Measurements from ENCODE around the gene LAMC1.

DNA sequence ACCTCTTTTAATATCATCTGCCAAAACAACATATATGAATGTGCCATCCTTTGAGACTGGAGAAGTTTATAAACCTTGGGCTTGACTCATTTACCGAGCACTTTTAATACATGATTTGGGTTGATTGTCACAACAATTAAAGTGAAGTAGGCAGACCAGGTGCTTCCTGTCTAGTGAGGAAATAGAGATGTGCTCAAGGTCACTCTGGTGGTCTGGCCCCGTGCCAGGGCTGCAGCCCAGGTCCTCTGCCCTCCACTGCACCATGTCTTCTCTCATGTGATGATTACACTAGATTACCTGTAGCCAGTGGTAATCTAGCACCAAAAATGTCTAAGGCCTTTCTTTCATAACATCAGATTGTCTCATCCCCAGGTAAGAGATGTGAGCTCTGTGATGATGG lies 101.0 kb downstream of the LAMC1 start:
- TF ChIP-seq, protein P1, sequence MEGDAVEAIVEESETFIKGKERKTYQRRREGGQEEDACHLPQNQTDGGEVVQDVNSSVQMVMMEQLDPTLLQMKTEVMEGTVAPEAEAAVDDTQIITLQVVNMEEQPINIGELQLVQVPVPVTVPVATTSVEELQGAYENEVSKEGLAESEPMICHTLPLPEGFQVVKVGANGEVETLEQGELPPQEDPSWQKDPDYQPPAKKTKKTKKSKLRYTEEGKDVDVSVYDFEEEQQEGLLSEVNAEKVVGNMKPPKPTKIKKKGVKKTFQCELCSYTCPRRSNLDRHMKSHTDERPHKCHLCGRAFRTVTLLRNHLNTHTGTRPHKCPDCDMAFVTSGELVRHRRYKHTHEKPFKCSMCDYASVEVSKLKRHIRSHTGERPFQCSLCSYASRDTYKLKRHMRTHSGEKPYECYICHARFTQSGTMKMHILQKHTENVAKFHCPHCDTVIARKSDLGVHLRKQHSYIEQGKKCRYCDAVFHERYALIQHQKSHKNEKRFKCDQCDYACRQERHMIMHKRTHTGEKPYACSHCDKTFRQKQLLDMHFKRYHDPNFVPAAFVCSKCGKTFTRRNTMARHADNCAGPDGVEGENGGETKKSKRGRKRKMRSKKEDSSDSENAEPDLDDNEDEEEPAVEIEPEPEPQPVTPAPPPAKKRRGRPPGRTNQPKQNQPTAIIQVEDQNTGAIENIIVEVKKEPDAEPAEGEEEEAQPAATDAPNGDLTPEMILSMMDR (IDR thresholded peaks at IDR 0.05) = no peak
- TF ChIP-seq POLR2A (IDR thresholded peaks at IDR 0.05) = no peak
